ENCODE data around the gene ATOH8. TPM values are rescaled to one million over a fixed set of nuclear protein-coding genes. Genes with fewer than 3 reads are reported as not detected.

The ATOH8 gene
- total and polyA plus RNA-seq, 4 experiments from 2014 or later, result not detected

DNA sequence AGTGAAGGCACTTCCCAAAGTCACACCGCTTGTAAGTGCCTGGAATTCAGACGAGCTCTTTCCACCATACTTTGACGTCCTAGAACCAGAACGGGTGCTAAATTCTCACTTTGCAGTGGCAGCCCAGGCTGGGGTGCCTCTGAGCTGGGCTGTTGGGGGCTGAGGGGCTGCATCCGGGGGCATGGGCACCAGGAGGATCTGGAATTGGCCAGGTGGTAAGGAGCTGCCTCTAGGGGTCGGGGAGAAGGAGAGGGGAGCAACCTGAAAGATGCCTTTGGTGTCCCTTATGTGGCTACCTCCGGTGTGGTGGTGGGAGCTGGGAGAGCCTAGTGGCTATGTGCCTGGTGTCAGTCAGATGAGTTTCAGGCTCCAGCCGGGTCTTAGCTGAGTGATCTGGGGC is 7.1 kb downstream of the ATOH8 start:
- H3K27me3 Mint-ChIP-seq, result peaks cover 32 to 63% of the 10 kb centered on the region in 2 donors
- no peaks in the 10 kb centered on the region for H3K36me3 Mint-ChIP-seq
- Histone ChIP-seq H3K4me1 (ENCODE audit: insufficient read depth, low read length) (peaks cover 5% of the 10 kb centered on the region), H3K9me3 (ENCODE audit: control insufficient read depth in 1 of 2, low read length in 2 of 2) (no peaks in the 10 kb centered on the region), H3K36me3 (ENCODE audit: insufficient read depth, low read length) (no peaks in the 10 kb centered on the region), H3K27me3 (ENCODE audit: insufficient read depth, low read length) (peaks cover 9% of the 10 kb centered on the region), H3K27ac (ENCODE audit: low read depth, low read length) (no peak overlapping the region), H3K4me3 (ENCODE audit: low read length in 2 of 2) (no peak overlapping the region)
- intact Hi-C loops (cut with micrococcal nuclease), result no loop called here
- ChIA-PET CTCF (ENCODE audit: partially characterized antibody) (interaction anchor here (0.7 to 1.3 kb wide), 3 partner anchors 8 to 53 kb away, joined by 3 to 4 read pairs (median 3); no protein-coding TSS in a partner anchor), POLR2A (ENCODE audit: partially characterized antibody) (no interaction called here)
- peaks cover 0 to 10% (median 1%) of the 10 kb centered on the region in 4 donors for H3K4me1 Mint-ChIP-seq
- DNase-seq, result no peak
- H3K4me3 Mint-ChIP-seq, result no peak overlapping the region
- peaks cover 0 to 1% (median 0%) of the 10 kb centered on the region in 8 donors for H3K9me3 Mint-ChIP-seq
- H3K27ac Mint-ChIP-seq, result no peak overlapping the region

GRCh38 chr2:85761512-85761944 is 7.7 kb downstream of the ATOH8 start:
- DNase-seq, result no peak
- Mint-ChIP-seq H3K36me3 (no peaks in the 10 kb centered on the region), H3K4me1 (peaks cover 0 to 3% (median under 1%) of the 10 kb centered on the region in 4 donors), H3K4me3 (no peak overlapping the region), H3K27me3 (peaks cover 32 to 64% of the 10 kb centered on the region in 2 donors), H3K9me3 (no peaks in the 10 kb centered on the region), H3K27ac (no peak overlapping the region)
- peaks cover 3% of the 10 kb centered on the region for H3K27me3 ChIP-seq (ENCODE audit: insufficient read depth, low read length)
- H3K36me3 ChIP-seq (ENCODE audit: insufficient read depth, low read length), result no peaks in the 10 kb centered on the region
- no peaks in the 10 kb centered on the region for H3K4me1 ChIP-seq (ENCODE audit: insufficient read depth, low read length)
- no peak overlapping the region for H3K4me3 ChIP-seq (ENCODE audit: low read length in 2 of 2)
- no peak overlapping the region for H3K27ac ChIP-seq (ENCODE audit: low read depth, low read length)
- POLR2A ChIA-PET (ENCODE audit: partially characterized antibody), result no interaction called here
- no peaks in the 10 kb centered on the region for H3K9me3 ChIP-seq (ENCODE audit: control insufficient read depth in 1 of 2, low read length in 2 of 2)
- intact Hi-C loops (cut with micrococcal nuclease), result no loop called here
- CTCF ChIA-PET (ENCODE audit: partially characterized antibody), result interaction anchor here (0.7 to 1.3 kb wide), 3 partner anchors 9 to 54 kb away, joined by 3 to 4 read pairs (median 3); no protein-coding TSS in a partner anchor

DNA sequence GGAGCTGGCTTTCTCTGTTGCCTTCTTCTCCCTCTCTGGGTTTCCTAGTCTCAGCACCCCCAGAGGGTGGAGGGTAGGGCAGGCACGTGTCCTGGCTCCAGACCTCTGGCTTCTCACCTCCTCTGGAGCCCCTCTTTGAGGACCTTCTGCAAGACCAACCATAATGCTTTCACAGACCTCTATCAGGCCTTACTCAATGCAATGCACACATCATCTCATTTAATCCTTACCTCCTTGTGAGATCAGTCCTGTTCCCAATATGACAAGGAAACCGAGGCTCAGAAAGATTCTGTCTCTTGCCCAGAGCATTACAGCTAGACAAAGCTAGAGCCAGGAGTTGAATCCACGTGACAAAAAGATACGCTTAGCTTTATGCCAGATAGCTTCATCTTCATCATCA is 8.2 kb downstream of the ATOH8 start:
- Histone ChIP-seq H3K9me3 (ENCODE audit: control insufficient read depth in 1 of 2, low read length in 2 of 2) (no peaks in the 10 kb centered on the region), H3K27ac (ENCODE audit: low read depth, low read length) (no peak overlapping the region), H3K4me1 (ENCODE audit: insufficient read depth, low read length) (no peaks in the 10 kb centered on the region), H3K4me3 (ENCODE audit: low read length in 2 of 2) (no peak overlapping the region), H3K27me3 (ENCODE audit: insufficient read depth, low read length) (no peaks in the 10 kb centered on the region), H3K36me3 (ENCODE audit: insufficient read depth, low read length) (no peaks in the 10 kb centered on the region)
- ChIA-PET CTCF (ENCODE audit: partially characterized antibody) (interaction anchor here (1.2 to 1.3 kb wide), 2 partner anchors 13 to 54 kb away, joined by 3 to 4 read pairs; no protein-coding TSS in a partner anchor), POLR2A (ENCODE audit: partially characterized antibody) (no interaction called here)
- no peaks in the 10 kb centered on the region for H3K4me1 Mint-ChIP-seq
- H3K4me3 Mint-ChIP-seq, result no peak overlapping the region
- intact Hi-C loops (cut with micrococcal nuclease), result no loop called here
- no peak overlapping the region for H3K27ac Mint-ChIP-seq
- no peaks in the 10 kb centered on the region for H3K36me3 Mint-ChIP-seq
- peaks cover 32 to 60% of the 10 kb centered on the region in 2 donors for H3K27me3 Mint-ChIP-seq
- H3K9me3 Mint-ChIP-seq, result no peaks in the 10 kb centered on the region
- no peak for DNase-seq

DNA sequence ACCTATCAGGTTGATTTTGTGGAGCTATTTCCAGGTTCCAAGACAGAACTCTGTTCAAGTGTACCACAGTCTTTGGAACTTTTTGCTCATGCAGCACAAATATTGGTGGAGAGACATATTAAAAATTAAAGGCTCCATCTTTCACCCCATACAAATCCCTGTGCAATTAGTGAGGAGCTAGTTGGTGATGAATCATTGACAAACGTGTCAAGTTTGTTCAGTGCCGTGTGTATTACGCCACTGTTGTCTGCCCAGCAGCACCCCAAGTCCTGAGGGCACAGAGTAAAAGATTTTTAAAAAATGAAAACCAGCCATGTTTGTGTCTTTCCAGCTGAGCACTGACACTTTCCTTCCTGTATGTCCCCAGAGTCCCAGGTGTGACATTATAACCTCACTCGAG is 9.3 kb downstream of the ATOH8 start:
- Histone ChIP-seq H3K9me3 (ENCODE audit: control insufficient read depth in 1 of 2, low read length in 2 of 2) (no peaks in the 10 kb centered on the region), H3K36me3 (ENCODE audit: insufficient read depth, low read length) (no peaks in the 10 kb centered on the region), H3K27me3 (ENCODE audit: insufficient read depth, low read length) (no peaks in the 10 kb centered on the region), H3K4me3 (ENCODE audit: low read length in 2 of 2) (no peak overlapping the region), H3K4me1 (ENCODE audit: insufficient read depth, low read length) (no peaks in the 10 kb centered on the region), H3K27ac (ENCODE audit: low read depth, low read length) (no peak overlapping the region)
- Mint-ChIP-seq H3K36me3 (no peaks in the 10 kb centered on the region), H3K9me3 (no peaks in the 10 kb centered on the region), H3K4me3 (no peak overlapping the region), H3K27me3 (peaks cover 32 to 53% of the 10 kb centered on the region in 2 donors), H3K27ac (no peak overlapping the region), H3K4me1 (no peaks in the 10 kb centered on the region)
- no peak for DNase-seq
- ChIA-PET POLR2A (ENCODE audit: partially characterized antibody) (no interaction called here), CTCF (ENCODE audit: partially characterized antibody) (interaction anchor here (0.9 kb wide), 1 partner anchor 35 kb away, joined by 3 read pairs; no protein-coding TSS in a partner anchor)
- intact Hi-C loops (cut with micrococcal nuclease), result no loop called here

- H3K27ac ChIP-seq (ENCODE audit: low read depth, low read length), result no peak overlapping the region
- no peak overlapping the region for H3K27ac Mint-ChIP-seq
- H3K4me1 Mint-ChIP-seq, result no peaks in the 10 kb centered on the region
- no peaks in the 10 kb centered on the region for H3K4me1 ChIP-seq (ENCODE audit: insufficient read depth, low read length)
- H3K27me3 ChIP-seq (ENCODE audit: insufficient read depth, low read length), result no peaks in the 10 kb centered on the region
- H3K9me3 Mint-ChIP-seq, result no peaks in the 10 kb centered on the region
- H3K27me3 Mint-ChIP-seq, result peaks cover 32 to 53% of the 10 kb centered on the region in 2 donors
- H3K36me3 ChIP-seq (ENCODE audit: insufficient read depth, low read length), result no peaks in the 10 kb centered on the region
- intact Hi-C loops (cut with micrococcal nuclease), result no loop called here
- no peaks in the 10 kb centered on the region for H3K36me3 Mint-ChIP-seq
- ChIA-PET POLR2A (ENCODE audit: partially characterized antibody) (no interaction called here), CTCF (ENCODE audit: partially characterized antibody) (interaction anchor here (0.9 to 1.1 kb wide), 2 partner anchors 12 to 35 kb away, joined by 3 read pairs; no protein-coding TSS in a partner anchor)
- H3K4me3 Mint-ChIP-seq, result no peak overlapping the region
- no peak for DNase-seq
- no peaks in the 10 kb centered on the region for H3K9me3 ChIP-seq (ENCODE audit: control insufficient read depth in 1 of 2, low read length in 2 of 2)
- no peak overlapping the region for H3K4me3 ChIP-seq (ENCODE audit: low read length in 2 of 2)
Measured at GRCh38 chr2:85763831-85764230, 10.0 kb downstream of the ATOH8 start.

DNA sequence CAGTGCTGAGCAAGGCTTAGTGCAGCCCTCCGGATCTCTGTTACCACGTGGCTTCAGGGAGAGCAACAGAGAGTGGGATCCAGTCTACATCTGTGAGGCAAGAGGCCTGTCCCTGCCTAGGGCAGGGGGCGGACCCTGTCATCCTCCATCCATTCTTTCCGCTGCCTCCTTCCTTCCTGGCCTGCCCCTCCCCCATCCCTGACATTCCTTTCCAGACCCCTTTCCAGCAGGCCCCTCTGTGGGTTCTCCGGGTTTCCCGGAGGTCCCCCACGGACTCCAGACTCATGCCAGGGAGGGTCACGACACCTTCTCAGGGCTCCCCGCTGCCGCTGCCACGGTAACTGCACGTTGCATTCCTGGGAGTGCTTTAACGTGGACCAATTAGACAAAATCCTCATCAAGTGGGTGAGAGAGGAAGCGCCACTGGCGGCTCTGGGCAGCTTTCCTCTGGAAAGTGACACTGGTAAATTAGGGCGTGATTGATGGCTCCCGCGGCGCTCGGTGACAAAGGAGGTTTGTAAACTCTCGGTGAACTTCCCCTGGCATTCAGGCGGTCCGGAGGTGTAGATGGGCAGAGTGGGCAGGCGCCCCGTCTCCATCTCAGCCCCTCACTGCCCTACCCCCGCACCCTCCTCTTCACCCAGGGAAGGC is 11.4 kb downstream of the ATOH8 start:
- peak overlapping the region in 1 of 8 donors; percentile 35 for H3K4me3 Mint-ChIP-seq
- no peaks in the 10 kb centered on the region for H3K4me1 Mint-ChIP-seq
- no peak overlapping the region for H3K27ac ChIP-seq (ENCODE audit: low read depth, low read length)
- intact Hi-C loops (cut with micrococcal nuclease), result no loop called here
- H3K36me3 ChIP-seq (ENCODE audit: insufficient read depth, low read length), result no peaks in the 10 kb centered on the region
- no peak for DNase-seq
- no peaks in the 10 kb centered on the region for H3K9me3 ChIP-seq (ENCODE audit: control insufficient read depth in 1 of 2, low read length in 2 of 2)
- H3K9me3 Mint-ChIP-seq, result peaks cover 0 to 2% (median 0%) of the 10 kb centered on the region in 8 donors
- no peaks in the 10 kb centered on the region for H3K27me3 ChIP-seq (ENCODE audit: insufficient read depth, low read length)
- no peaks in the 10 kb centered on the region for H3K36me3 Mint-ChIP-seq
- H3K4me1 ChIP-seq (ENCODE audit: insufficient read depth, low read length), result no peaks in the 10 kb centered on the region
- no peak overlapping the region for H3K27ac Mint-ChIP-seq
- peaks cover 27 to 49% of the 10 kb centered on the region in 2 donors for H3K27me3 Mint-ChIP-seq
- ChIA-PET POLR2A (ENCODE audit: partially characterized antibody) (no interaction called here), CTCF (ENCODE audit: partially characterized antibody) (no interaction called here)
- no peak overlapping the region for H3K4me3 ChIP-seq (ENCODE audit: low read length in 2 of 2)

DNA sequence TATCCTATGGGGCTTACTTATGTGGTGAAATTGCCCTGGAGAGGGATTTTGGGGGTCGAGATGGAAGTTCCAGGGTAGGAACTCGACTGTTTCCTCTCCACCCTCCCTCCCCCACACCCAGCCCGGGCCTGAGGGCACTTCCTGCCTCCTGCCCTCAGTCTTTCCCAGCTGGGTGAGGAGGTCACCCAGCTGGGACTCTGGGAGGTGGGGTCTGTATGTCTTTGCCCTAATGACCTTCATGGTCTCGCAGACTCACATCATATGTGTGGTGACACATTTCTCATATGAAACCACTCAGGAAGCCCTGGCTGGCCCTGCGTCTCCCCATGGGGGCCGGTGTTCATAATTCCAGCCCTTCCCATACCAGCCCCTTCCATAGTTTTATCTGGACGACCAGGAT is 12.4 kb downstream of the ATOH8 start:
- H3K27ac Mint-ChIP-seq, result no peak overlapping the region
- H3K4me1 Mint-ChIP-seq, result no peaks in the 10 kb centered on the region
- Histone ChIP-seq H3K4me1 (ENCODE audit: insufficient read depth, low read length) (no peaks in the 10 kb centered on the region), H3K4me3 (ENCODE audit: low read length in 2 of 2) (no peak overlapping the region), H3K9me3 (ENCODE audit: control insufficient read depth in 1 of 2, low read length in 2 of 2) (no peaks in the 10 kb centered on the region), H3K27ac (ENCODE audit: low read depth, low read length) (no peak overlapping the region), H3K27me3 (ENCODE audit: insufficient read depth, low read length) (no peaks in the 10 kb centered on the region), H3K36me3 (ENCODE audit: insufficient read depth, low read length) (no peaks in the 10 kb centered on the region)
- POLR2A ChIA-PET (ENCODE audit: partially characterized antibody), result no interaction called here
- H3K9me3 Mint-ChIP-seq, result peaks cover 0 to 2% (median 0%) of the 10 kb centered on the region in 8 donors
- no peak overlapping the region for H3K4me3 Mint-ChIP-seq
- CTCF ChIA-PET (ENCODE audit: partially characterized antibody), result interaction anchor here (0.7 to 1.1 kb wide), 2 partner anchors 37 to 48 kb away, joined by 3 read pairs; no protein-coding TSS in a partner anchor
- no peaks in the 10 kb centered on the region for H3K36me3 Mint-ChIP-seq
- no peak for DNase-seq
- intact Hi-C loops (cut with micrococcal nuclease), result no loop called here
- H3K27me3 Mint-ChIP-seq, result peaks cover 28 to 46% of the 10 kb centered on the region in 2 donors
